GM19395 (cell line): ENCODE results near the gene DOCK1.

Experiments
- ATAC-seq: cut with Tn5 transposase; IDR thresholded peaks from one replicate; pipeline ENCODE4 v1.9.1; 2021; ENCODE audit warnings: mild to moderate bottlenecking, moderate library complexity; ENCODE audit not compliant: unreplicated experiment

Gene DOCK1

GRCh38 chr10:127374074-127374680, 468.9 kb downstream of the DOCK1 start:
- no peak for ATAC-seq

DNA sequence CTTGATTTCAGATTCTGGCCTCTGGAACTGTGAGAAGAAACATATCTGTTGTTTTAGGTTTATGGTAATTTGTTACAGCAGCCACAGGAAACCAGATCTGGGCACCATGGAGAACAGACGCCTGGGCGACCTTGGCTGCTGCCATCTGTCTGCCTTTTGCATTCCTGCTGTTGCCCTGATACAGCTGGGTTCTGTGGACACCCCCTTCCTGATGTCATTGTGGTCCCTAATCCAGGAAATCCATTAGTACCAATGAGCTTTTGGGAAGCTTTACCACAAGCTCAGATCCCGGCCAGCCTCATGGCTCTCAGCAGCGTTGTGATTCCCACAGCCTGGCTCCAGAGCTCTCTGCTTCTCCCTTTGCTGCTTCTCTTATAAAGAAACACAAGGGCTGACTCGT, 469.7 kb downstream of the DOCK1 start:
- ATAC-seq: no peak

GRCh38 chr10:127375461-127375860, 470.2 kb downstream of the DOCK1 start:
- ATAC-seq: no peak

- no peak for ATAC-seq
Measured at GRCh38 chr10:127376071-127376470, 470.8 kb downstream of the DOCK1 start.

DNA sequence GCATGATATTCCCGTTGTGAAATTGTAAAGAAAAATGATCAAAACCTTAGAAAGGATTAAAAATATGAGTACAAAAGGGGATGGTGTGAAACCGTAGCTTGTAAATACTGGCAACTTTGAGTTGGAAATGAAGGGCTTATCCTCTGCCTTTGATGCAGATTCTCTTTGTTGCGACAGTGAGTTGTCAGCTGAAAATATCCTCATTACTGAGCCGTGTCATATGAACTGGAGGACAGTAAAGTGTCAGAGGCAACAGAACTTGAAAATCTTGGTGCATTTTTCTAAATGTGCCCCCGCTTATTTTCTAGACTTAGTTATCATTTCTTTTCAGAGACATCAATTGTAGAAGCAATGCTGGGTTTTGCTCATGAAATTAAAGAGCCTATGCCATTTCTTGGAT, 473.4 kb downstream of the DOCK1 start:
- ATAC-seq: no peak

- ATAC-seq: no peak
Measured at GRCh38 chr10:127384532-127384931, 479.3 kb downstream of the DOCK1 start.

DNA sequence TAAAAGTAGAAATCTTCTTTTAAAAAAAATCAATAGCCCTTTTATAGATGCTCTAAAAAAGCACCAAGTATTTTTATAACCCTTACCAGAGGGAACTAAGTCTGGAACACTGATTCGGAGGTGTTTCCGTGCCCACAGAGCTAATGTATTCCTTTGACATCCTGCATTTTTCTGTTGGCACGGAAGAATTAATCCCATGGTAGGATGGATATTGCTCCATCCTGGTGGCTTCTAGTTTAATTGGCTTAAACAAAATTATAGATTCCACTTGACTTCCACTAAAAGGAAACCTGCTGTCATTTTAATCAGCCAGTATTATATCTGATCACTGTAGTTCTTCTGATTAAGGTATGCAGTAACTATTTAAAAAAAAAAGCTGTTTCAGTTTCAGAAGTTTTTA, 479.8 kb downstream of the DOCK1 start:
- ATAC-seq: no peak

GRCh38 chr10:127386606-127387327, 481.5 kb downstream of the DOCK1 start:
- ATAC-seq: no peak

GRCh38 chr10:127391875-127392274, 486.6 kb downstream of the DOCK1 start:
- no peak for ATAC-seq

DNA sequence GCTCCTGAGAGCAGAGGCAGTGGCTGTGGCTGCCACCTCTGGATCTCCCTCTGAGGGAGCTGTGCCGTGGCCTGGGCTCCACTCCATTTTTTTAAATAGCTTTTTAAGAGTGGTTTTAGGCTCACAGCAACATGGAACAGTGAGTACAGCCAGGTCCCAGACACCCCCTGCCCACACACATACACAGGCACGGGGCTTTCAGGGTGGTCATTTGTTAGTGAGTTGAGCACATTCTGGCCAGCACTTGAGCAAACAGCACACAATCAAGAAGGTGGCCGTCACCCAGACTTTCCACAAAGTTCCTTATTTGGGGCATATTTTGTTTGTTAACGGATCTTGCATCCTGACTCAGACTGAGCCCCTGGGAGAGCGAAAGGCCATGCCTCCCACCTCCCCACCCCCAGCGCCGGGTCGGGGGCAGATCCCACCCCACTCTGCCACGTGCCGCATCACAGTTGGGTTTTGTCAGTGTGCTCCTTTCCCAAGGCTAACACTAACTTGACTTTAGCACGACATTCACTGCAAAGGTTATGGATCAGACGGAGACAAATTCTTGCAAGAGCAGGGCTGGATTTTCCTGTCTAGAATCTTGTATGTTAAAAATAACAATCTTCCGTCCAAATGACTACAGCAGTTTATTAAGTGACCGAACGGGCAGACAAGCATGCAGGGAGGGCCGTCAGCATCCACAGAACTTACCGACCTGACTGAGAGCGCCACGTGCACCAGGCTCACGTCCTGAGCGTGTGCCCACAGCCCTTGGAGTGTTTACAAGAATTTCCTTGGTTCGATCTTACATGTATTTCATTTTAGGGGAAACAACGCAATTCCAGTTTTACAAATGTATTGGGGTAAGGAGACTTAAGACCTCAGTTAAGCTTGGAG, 487.4 kb downstream of the DOCK1 start:
- ATAC-seq: no peak

DNA sequence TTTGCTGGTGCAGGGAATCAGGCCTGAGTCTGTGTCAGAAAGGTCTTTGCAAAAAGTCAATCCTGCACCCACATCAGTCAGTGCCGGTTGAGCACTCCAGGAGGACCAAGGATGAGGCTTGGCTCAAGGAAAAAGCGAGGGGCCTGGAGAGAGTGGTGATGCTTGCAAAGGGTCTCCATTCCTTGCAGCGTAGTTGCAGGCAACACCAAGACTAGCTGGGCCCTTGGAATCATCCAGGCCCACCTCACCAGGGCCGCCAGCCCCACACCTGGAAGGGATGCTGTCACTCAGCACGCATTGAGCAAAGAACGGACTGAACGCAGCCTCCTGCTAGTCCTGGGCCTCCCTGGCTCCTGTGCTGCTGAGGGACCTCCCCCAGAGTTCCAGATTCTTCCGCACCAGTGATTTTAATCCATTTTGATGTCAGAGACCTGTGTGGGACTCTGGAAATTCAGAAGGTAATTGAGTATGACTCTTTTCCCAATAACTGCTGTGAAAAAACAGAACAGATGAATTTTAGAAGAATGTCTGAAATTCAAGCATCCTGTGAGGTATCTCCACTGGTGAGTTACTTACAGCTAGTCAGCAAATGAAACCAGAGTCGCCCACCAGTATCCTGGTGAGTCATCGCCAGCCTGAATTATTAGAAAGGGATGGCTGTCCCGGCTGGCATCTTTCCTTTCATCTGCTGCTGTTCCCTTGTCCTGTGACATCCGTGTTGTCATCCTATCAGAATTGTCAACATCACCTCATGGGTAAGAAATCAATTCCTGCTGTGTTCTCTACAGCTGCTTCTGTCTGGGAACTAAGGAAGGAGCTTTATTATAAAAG, 493.1 kb downstream of the DOCK1 start:
- no peak for ATAC-seq

- ATAC-seq: no peak
Measured at GRCh38 chr10:127398971-127399365, 493.7 kb downstream of the DOCK1 start.

DNA sequence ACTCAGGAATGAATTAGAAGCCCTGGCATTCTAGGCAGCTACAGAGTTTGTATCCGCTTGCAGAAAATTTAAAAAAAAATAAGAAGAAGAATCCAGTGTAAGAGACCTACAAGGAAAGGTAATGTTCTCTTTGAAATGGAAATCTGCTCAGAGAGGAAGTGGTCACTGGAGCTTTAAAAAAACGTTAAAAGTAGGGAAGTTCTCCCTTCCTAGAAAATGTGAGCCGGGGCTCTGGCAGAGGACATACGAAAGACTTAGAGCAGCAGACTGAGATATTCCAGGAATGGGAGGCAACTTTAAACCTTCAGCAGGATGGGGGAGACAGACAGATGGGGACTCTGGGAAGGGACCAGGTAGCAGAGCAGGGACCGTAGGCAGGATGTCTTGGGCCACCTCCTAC, 494.4 kb downstream of the DOCK1 start:
- ATAC-seq: no peak

GRCh38 chr10:127400216-127400615, 495.0 kb downstream of the DOCK1 start:
- ATAC-seq: no peak

GRCh38 chr10:127402596-127403409, 497.6 kb downstream of the DOCK1 start:
- ATAC-seq: no peak

DNA sequence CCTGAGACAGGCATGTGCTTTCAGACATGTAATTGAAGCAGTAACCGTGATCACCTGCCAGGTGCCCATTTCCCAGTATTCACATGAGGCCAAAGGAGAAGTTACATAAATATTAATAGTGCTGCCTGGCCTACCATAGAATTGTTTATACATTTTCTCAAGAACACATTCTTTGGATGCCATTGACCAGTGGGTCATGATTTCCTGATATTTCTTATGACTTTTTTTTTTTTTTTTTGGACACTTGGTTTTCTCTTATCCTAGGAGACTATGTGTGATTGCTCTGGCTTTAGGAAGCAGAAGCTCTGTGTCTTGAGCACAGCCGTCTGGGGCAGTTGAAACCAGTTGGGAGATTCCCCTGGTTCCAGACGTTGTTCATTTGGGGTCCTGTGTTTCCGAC, 500.0 kb downstream of the DOCK1 start:
- no peak for ATAC-seq

DNA sequence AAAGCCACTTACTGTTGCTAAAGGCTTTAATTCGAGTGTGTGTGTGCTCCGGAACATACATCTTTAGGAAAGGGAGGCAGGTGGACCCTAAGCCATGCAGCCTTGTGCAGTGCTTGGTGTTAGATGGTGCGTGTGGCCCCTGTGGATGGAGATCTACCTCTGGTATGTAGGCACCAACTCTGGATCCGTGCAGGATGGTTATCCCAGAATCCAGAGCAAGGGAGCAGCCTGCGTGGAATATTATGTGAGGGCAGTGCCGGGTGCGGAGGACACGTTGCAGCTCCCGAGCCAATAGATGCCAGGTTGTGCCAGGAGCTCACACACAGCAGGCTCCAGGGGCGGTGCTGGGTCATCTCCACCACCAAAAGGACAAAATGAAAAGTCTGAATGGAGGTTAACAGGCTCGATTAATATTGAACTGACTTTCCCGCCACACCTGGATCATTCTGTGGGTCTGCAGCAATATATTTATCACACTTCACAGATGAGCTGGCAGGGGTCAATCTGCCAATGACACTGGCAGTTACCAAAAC, 500.9 kb downstream of the DOCK1 start:
- no peak for ATAC-seq

- no peak for ATAC-seq
Measured at GRCh38 chr10:127407551-127407950, 502.3 kb downstream of the DOCK1 start.

DNA sequence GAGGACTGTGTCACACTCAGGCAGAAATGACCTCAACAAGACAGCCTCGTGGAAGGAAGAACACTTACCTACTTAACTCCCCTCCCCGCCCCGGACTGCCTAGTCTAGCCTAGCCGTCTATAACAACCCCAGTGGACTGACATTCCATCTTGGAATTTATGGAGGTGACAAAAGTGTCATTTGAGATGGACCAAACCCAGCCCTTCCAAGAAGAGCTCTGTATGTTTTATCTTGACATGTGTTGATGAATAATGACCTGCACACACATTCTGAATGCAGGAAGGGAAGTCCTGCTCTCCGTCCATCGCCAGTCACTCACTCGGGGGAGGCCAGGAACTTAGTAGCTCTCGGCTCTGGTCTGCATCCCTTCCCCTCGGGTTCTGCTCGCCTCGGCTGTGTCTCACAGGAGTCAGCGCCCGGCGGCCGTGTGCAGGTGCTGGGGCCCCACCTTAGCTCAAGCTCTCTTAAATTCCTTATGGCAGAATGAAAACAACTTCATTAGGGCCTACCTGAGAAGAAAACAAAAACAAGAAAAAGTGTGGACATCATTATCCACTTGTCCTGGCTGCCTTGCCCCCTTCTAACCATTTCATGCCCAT, 503.0 kb downstream of the DOCK1 start:
- no peak for ATAC-seq
